Natural killer cell (primary cell): Measurements from ENCODE around the gene CCDC88C. TPM values are rescaled to one million over a fixed set of nuclear protein-coding genes. Genes with fewer than 3 reads are reported as not detected.
A peak's percentile ranks its signal among the peaks of the same experiment; 100 is the strongest.

Experiments
- ATAC-seq, 3 donors: fragments of 150-1000 bp in 2 of 3; fragments of 200-7000 bp in 1 of 3; cut with Tn5 transposase; 1 replicate in 1 of 3; 2 replicates in 2 of 3; pipeline ENCODE4 v1.10.0; 2021; ENCODE audit warnings: mild to moderate bottlenecking in 2 of 3, moderate library complexity in 2 of 3
- DNase-seq, 2 donors: peaks; one replicate each; pipeline versions ENCODE4 v3.0.0 to v3.0.0-alpha.2; 2013 to 2021; ENCODE audit warnings: mixed read lengths in 1 of 2
- H3K27ac ChIP-seq: one replicate; pipeline ENCODE4 v1.5.1; 2013; ENCODE audit warnings: mild to moderate bottlenecking, low read length
- H3K27me3 ChIP-seq: one replicate; pipeline ENCODE4 v1.6.1; 2013; ENCODE audit warnings: low read length; ENCODE audit not compliant: control insufficient read depth, insufficient read depth
- H3K36me3 ChIP-seq: one replicate; pipeline ENCODE4 v1.6.1; 2013; ENCODE audit warnings: low read length; ENCODE audit not compliant: control insufficient read depth, insufficient read depth
- H3K4me1 ChIP-seq: one replicate; pipeline ENCODE4 v1.6.1; 2013; ENCODE audit warnings: low read length; ENCODE audit not compliant: control insufficient read depth, insufficient read depth
- H3K4me3 ChIP-seq: one replicate; pipeline ENCODE4 v1.5.1; 2013; ENCODE audit warnings: low read length
- H3K9me3 ChIP-seq: one replicate; pipeline ENCODE4 v1.6.1; 2013; ENCODE audit warnings: low read length; ENCODE audit not compliant: control insufficient read depth, insufficient read depth
- H3K27ac Mint-ChIP-seq, 2 donors: one replicate each; pipeline ENCODE4 v1.8.0; 2022; ENCODE audit warnings: mild to moderate bottlenecking in 2 of 2, mixed read lengths in 2 of 2, moderate library complexity in 1 of 2
- H3K27me3 Mint-ChIP-seq, 2 donors: one replicate each; pipeline ENCODE4 v1.8.0; 2022; ENCODE audit warnings: low read depth in 2 of 2, mixed read lengths in 2 of 2
- H3K36me3 Mint-ChIP-seq: one replicate; pipeline ENCODE4 v1.8.0; 2022; ENCODE audit warnings: mixed read lengths
- H3K4me1 Mint-ChIP-seq, 2 donors: one replicate each; pipeline ENCODE4 v1.8.0; 2022; ENCODE audit warnings: mixed read lengths in 2 of 2
- H3K4me3 Mint-ChIP-seq: one replicate; pipeline ENCODE4 v1.8.0; 2022; ENCODE audit warnings: mild to moderate bottlenecking, moderate library complexity, mixed read lengths
- H3K9me3 Mint-ChIP-seq, 2 donors: one replicate each; pipeline ENCODE4 v1.8.0; 2022; ENCODE audit warnings: mixed read lengths in 2 of 2
- CTCF ChIP-seq: fragments of 200-600 bp; IDR thresholded peaks from one replicate; pipeline ENCODE4 v1.8.0; 2022; ENCODE audit warnings: antibody characterized with exemption
- WGBS: methylation state at CpG from one replicate; pipeline ENCODE4 v1.1.7; 2013; ENCODE audit warnings: missing lambda C conversion rate; ENCODE audit not compliant: insufficient coverage; 5-methylcytosine and 5-hydroxymethylcytosine counted together
- intact Hi-C: fragments of 100-400 bp; cut with micrococcal nuclease; formaldehyde crosslinking; loops from one replicate; pipeline ENCODE4 v1.14.2; 2022
- total RNA-seq, 4 donors: library from RNA; stranded (reverse); fragments of 120-200 nt in 1 of 4; gene quantifications; one replicate each; pipeline versions ENCODE4 v1.2.3 to v1.2.4, GENCODE V29; 2013 to 2022

Gene CCDC88C
- total RNA-seq, 3 donors from 2014 or later (not counting 1 experiment from before 2014, with no cell fraction given): 432 to 516 (median 438) TPM

GRCh38 chr14:91322623-91323022 is 95.0 kb downstream of the CCDC88C start:
- DNase-seq (no peak), ATAC-seq (no peak)
- no peak for TF ChIP-seq CTCF
- H3K4me1 Mint-ChIP-seq: peaks cover 54 to 60% of the 10 kb centered on the region in 2 donors
- peak overlapping the region; percentile 100 for H3K27ac Mint-ChIP-seq
- peaks cover 68% of the 10 kb centered on the region for H3K4me1 ChIP-seq
- intact Hi-C loops: loop anchor here (1.0 kb wide), 2 partner anchors 96 to 105 kb away; no protein-coding TSS in a partner anchor
- no peaks in the 10 kb centered on the region for H3K36me3 Mint-ChIP-seq
- H3K36me3 ChIP-seq: peaks cover 82% of the 10 kb centered on the region
- no peak overlapping the region for H3K4me3 ChIP-seq
- H3K9me3 ChIP-seq: no peaks in the 10 kb centered on the region
- no peaks in the 10 kb centered on the region for H3K9me3 Mint-ChIP-seq
- WGBS: 91% methylated on average over 3 of the region's 6 CpGs
- no peak overlapping the region for H3K4me3 Mint-ChIP-seq
- H3K27ac ChIP-seq: peak overlapping the region; percentile 94
- no peaks in the 10 kb centered on the region for H3K27me3 Mint-ChIP-seq
- H3K27me3 ChIP-seq: no peaks in the 10 kb centered on the region

GRCh38 chr14:91321131-91321530 is 96.5 kb downstream of the CCDC88C start:
- Histone ChIP-seq H3K36me3 (peaks cover 76% of the 10 kb centered on the region), H3K27me3 (no peaks in the 10 kb centered on the region), H3K27ac (peak overlapping the region; percentile 32), H3K9me3 (no peaks in the 10 kb centered on the region), H3K4me1 (peaks cover 73% of the 10 kb centered on the region), H3K4me3 (no peak overlapping the region)
- Mint-ChIP-seq H3K36me3 (no peaks in the 10 kb centered on the region), H3K4me1 (peaks cover 55 to 60% of the 10 kb centered on the region in 2 donors), H3K27ac (peak overlapping the region in 1 of 2 donors; percentile 100), H3K27me3 (no peaks in the 10 kb centered on the region), H3K9me3 (no peaks in the 10 kb centered on the region), H3K4me3 (no peak overlapping the region)
- DNase-seq: no peak
- ATAC-seq: no peak
- WGBS: 95% methylated on average over 12 of the region's 12 CpGs
- intact Hi-C loops: no loop called here
- no peak for TF ChIP-seq CTCF

GRCh38 chr14:91320266-91320665 is 97.4 kb downstream of the CCDC88C start:
- Histone ChIP-seq H3K4me1 (peaks cover 73% of the 10 kb centered on the region), H3K27ac (no peak overlapping the region), H3K27me3 (no peaks in the 10 kb centered on the region), H3K36me3 (peaks cover 71% of the 10 kb centered on the region), H3K4me3 (no peak overlapping the region), H3K9me3 (no peaks in the 10 kb centered on the region)
- WGBS: 99% methylated on average over 9 of the region's 9 CpGs
- DNase-seq: no peak
- no peak for ATAC-seq
- Mint-ChIP-seq H3K9me3 (no peaks in the 10 kb centered on the region), H3K4me3 (no peak overlapping the region), H3K27me3 (no peaks in the 10 kb centered on the region), H3K36me3 (peaks cover 8% of the 10 kb centered on the region), H3K27ac (peak overlapping the region; percentile 72 to 98), H3K4me1 (peaks cover 55 to 60% of the 10 kb centered on the region in 2 donors)
- intact Hi-C loops: no loop called here
- TF ChIP-seq CTCF: no peak

GRCh38 chr14:91318911-91319310 is 98.7 kb downstream of the CCDC88C start:
- H3K27me3 Mint-ChIP-seq: no peaks in the 10 kb centered on the region
- intact Hi-C loops: loop anchor here (10.0 kb wide), 1 partner anchor 254 kb away; the partner anchor contains the start of gene RPS6KA5
- no peak for ATAC-seq
- Histone ChIP-seq H3K4me1 (peaks cover 68% of the 10 kb centered on the region), H3K27me3 (no peaks in the 10 kb centered on the region), H3K36me3 (peaks cover 73% of the 10 kb centered on the region), H3K4me3 (no peak overlapping the region), H3K27ac (peak overlapping the region; percentile 30), H3K9me3 (no peaks in the 10 kb centered on the region)
- H3K9me3 Mint-ChIP-seq: no peaks in the 10 kb centered on the region
- peak overlapping the region; percentile 72 to 98 for H3K27ac Mint-ChIP-seq
- peaks cover 17% of the 10 kb centered on the region for H3K36me3 Mint-ChIP-seq
- H3K4me3 Mint-ChIP-seq: no peak overlapping the region
- no peak for DNase-seq
- whole genome bisulfite sequencing: 84% methylated on average over 4 of the region's 4 CpGs
- peaks cover 51 to 57% of the 10 kb centered on the region in 2 donors for H3K4me1 Mint-ChIP-seq
- no peak for TF ChIP-seq CTCF
